Karpas-422 (cell line): Measurements from ENCODE around the gene VPS51. TPM values are rescaled to one million over a fixed set of nuclear protein-coding genes. Genes with fewer than 3 reads are reported as not detected.

Source experiments
- small RNA-seq: library from RNA; depleted of rRNA; stranded (forward); fragments of <200 nt; gene quantifications from one replicate; pipeline ENCODE3, GENCODE V24; 2014
- total RNA-seq: library from RNA; depleted of rRNA; stranded (reverse); fragments of >200 nt; shearing (Covaris generic); gene quantifications from 2 replicates; pipeline ENCODE4 v1.2.3, GENCODE V29; 2014; ENCODE audit warnings: low replicate concordance; rRNA removed

Gene VPS51
- total RNA-seq, 1 experiment from 2014 or later, result 78.9 TPM

Small RNAs within 50 kb of the gene (small RNA-seq; reads per million reads assigned to genes)
- gene HIGD1AP10, result not detected
- not detected for gene PDCL2P2
- gene RNU2-23P, result 19.3 reads per million, percentile 96 among the genes with 10 or more reads in this experiment

Other genes with a start within 250 kb of the VPS51 start
- gene EHD1, start 217.6 kb upstream of the VPS51 start, total RNA-seq, result 30.8 and 77.3 TPM in 2 replicates
- gene ATG2A, start 179.0 kb upstream of the VPS51 start, total RNA-seq, result 16.2 and 24.6 TPM in 2 replicates
- 1.8 and 7.5 TPM in 2 replicates for gene PPP2R5B, start 171.5 kb upstream of the VPS51 start, total RNA-seq
- not detected in 2 replicates for gene GPHA2, start 160.3 kb upstream of the VPS51 start, total RNA-seq
- not detected in 2 replicates for gene MAJIN, start 124.1 kb upstream of the VPS51 start, total RNA-seq
- 0.18 and 1.1 TPM in 2 replicates for gene BATF2, start 99.2 kb upstream of the VPS51 start, total RNA-seq
- 28.9 and 44.4 TPM in 2 replicates for gene ARL2, start 82.1 kb upstream of the VPS51 start, total RNA-seq
- 14.2 and 17.6 TPM in 2 replicates for gene SNX15, start 68.8 kb upstream of the VPS51 start, total RNA-seq
- 1.9 and 11.9 TPM in 2 replicates for gene SAC3D1, start 55.0 kb upstream of the VPS51 start, total RNA-seq
- not detected in 2 replicates for gene NAALADL1, start 37.7 kb upstream of the VPS51 start, total RNA-seq
- gene CDCA5, start 12.2 kb upstream of the VPS51 start, total RNA-seq, result 24.3 and 28.2 TPM in 2 replicates
- gene ZFPL1, start 12.0 kb upstream of the VPS51 start, total RNA-seq, result 19.0 and 40.7 TPM in 2 replicates
- 160 and 161 TPM in 2 replicates for gene TM7SF2, start 15.7 kb downstream of the VPS51 start, total RNA-seq
- 11.3 and 18.0 TPM in 2 replicates for gene ZNHIT2, start 21.5 kb downstream of the VPS51 start, total RNA-seq
- 662 and 1,340 TPM in 2 replicates for gene FAU, start 25.9 kb downstream of the VPS51 start, total RNA-seq
- 44.5 and 65.8 TPM in 2 replicates for gene MRPL49, start 26.1 kb downstream of the VPS51 start, total RNA-seq
- gene SYVN1, start 38.3 kb downstream of the VPS51 start, total RNA-seq, result 73.6 and 118 TPM in 2 replicates
- gene SPDYC, start 74.0 kb downstream of the VPS51 start, total RNA-seq, result not detected in 2 replicates
- 96.5 and 115 TPM in 2 replicates for gene CAPN1, start 85.7 kb downstream of the VPS51 start, total RNA-seq
- gene POLA2, start 165.7 kb downstream of the VPS51 start, total RNA-seq, result 13.2 and 19.0 TPM in 2 replicates
- gene CDC42EP2, start 218.7 kb downstream of the VPS51 start, total RNA-seq, result 0.43 and 2.6 TPM in 2 replicates
- gene DPF2, start 237.6 kb downstream of the VPS51 start, total RNA-seq, result 34.0 and 44.5 TPM in 2 replicates